Dermis microvascular lymphatic vessel endothelial cell (primary cell): Measurements from ENCODE around the gene SPIB. TPM values are rescaled to one million over a fixed set of nuclear protein-coding genes. Genes with fewer than 3 reads are reported as not detected.
"Not testable (repeated sequence)": the region's sequence is repeated elsewhere in the genome, so short reads cannot be mapped to it uniquely, and the experiment has no call there.

Source experiments
- DNase-seq, 2 donors: peaks; one replicate each; pipeline versions ENCODE4 v3.0.0 to v3.0.0-alpha.2; 2010; ENCODE audit warnings: low read depth in 2 of 2
- total RNA-seq: library from RNA; depleted of rRNA; stranded (reverse); fragments of >200 nt; gene quantifications from 2 replicates; pipeline ENCODE4 v1.2.1, GENCODE V29; 2014

The SPIB gene
- total RNA-seq, 1 donor from 2014 or later, result not detected

GRCh38 chr19:50466706-50467039 lies 47.9 kb downstream of the SPIB start:
- no peak for DNase-seq

- no peak for DNase-seq
Observed at GRCh38 chr19:50467566-50467965, 48.8 kb downstream of the SPIB start.

- no peak for DNase-seq
Observed at GRCh38 chr19:50468818-50469217, 50.1 kb downstream of the SPIB start.

DNA sequence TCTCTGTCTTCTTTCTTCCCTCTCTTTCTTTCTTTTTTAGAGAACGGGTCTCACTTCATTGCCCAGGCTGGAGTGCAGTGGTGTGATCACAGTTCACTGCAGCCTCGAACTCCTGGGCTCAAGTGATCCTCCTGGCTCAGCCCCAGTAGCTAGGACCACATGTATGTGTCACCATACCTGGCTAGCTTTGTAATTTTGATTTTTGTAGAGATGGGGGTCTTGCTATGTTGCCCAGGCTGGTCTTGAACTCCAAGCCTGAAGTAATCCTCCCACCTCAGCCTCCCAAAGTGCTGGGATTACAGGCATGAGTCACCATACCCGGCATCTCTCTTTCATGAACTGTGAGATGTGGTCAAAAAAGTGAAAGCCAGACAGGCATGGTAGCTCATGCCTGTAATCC lies 54.6 kb downstream of the SPIB start:
- not testable (repeated sequence) for DNase-seq

GRCh38 chr19:50475101-50475568 lies 56.4 kb downstream of the SPIB start:
- no peak for DNase-seq

- DNase-seq, result no peak
Observed at GRCh38 chr19:50475736-50476223, 57.0 kb downstream of the SPIB start.

GRCh38 chr19:50476224-50476906 lies 57.6 kb downstream of the SPIB start, which contains the start of the genes EMC10 and GARIN5A:
TSS of gene EMC10 (plus strand) at chr19:50476507. CDS start at chr19:50476545, 38 bp downstream.
TSS of gene GARIN5A (minus strand) at chr19:50476848. CDS start at chr19:50476388, 460 bp downstream.
- peak; percentile 88 to 95 for DNase-seq

DNA sequence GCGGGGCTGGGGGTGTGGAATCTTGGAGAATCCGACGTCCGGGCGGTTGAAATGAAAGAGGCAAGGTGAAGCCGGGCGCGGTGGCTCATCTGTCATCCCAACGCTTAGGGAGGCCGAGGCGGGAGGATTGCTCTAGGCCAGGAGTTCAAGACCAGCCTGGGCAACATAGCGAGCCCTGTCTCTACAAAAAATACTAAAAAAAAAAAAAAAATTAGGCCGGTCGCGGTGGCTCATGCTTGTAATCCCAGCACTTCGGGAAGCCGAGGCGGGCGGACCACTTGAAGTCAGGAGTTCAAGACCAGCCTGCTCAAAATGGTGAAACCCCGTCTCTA lies 58.1 kb downstream of the SPIB start:
- no peak for DNase-seq

DNA sequence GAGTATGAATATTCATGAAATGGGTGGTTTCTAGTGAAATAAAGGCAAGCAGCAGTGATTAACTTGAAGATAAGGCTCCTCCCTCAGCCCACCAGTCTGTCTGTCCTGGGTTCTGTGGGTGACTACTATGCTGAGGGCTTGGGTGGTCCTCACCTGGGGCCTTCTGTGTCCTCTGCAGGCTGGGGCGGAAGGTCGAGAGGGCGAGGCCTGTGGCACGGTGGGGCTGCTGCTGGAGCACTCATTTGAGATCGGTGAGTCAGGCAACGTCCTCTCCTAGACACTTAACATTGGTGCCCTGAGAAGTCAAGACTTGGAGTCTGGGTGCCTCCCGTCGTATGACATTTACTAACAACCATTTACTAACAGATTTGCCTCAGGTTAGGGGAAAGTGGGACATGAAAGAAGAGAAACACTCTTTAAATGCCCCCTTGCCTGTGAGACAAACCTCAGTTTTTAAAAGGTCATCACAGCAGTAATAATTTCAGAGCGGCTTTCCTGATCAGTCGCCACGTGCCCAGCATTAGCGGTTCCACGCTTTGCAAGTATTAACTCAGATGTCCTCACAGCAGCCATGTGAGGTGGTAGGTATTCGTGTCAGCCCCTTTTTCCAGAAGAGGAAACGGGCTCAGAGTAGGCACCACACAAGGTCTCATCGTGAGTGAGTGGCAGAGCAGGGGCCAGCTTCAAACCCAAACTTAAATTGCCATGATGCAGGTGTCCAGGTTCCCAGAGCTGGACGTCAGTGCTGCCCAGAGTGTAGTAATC lies 59.2 kb downstream of the SPIB start:
- DNase-seq, result no peak

DNA sequence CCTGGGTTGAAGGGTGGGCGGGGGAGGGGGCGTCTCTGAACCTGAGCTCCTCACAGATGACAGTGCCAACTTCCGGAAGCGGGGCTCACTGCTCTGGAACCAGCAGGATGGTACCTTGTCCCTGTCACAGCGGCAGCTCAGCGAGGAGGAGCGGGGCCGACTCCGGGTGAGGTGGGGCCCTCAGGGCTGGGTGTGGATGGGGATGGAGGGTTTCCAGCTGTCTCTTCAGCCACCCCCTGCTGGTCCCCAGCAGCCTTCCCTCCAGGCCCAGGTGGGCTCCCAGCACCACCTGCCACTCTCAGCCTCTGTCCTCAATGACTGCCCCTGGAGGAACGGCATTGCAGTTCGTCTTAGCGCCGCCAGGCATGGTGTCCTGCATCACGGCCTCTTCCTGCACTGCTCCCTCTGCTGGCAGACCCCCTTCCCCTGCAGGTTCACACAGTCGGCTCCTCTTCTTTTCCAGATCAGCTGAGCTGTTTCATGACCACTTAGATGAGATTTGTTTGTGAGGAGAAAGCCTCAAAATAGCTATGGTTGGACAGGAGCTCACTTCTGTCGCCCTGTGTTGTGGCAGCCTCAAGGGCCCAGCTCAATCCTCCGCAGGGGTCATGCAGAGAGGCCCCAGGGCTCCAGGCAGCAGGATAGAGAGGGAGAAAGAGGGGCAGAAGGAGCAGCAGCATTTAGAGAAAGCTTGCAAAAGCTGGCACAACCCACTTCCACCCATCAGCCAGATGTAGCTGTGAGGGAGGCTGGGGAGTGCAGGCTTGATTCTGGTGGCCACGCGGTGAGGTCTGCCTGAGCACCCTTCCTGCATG lies 60.4 kb downstream of the SPIB start:
- DNase-seq, result peak; percentile 21 to 52

DNA sequence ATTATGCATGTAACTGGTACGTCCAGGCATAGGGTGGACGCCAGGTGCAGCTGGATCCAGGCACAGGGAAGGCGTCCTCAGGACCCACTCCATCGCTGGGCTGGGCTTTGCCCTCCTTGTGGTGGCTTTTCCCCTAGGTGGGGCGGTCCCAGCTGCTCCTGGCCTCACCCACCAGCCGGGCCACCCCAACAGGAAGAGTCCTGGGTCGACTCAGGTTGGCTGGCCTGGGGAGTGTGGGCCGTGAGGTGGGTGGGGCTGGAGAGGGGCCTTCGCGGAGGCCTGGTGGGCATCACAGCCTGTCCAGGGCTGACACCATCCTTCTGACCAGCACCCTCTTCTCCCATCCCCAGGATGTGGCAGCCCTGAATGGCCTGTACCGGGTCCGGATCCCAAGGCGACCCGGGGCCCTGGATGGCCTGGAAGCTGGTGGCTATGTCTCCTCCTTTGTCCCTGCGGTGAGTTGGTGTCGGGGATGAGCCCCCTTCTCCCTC lies 61.1 kb downstream of the SPIB start:
- no peak for DNase-seq

GRCh38 chr19:50480281-50481111 lies 61.8 kb downstream of the SPIB start:
- no peak for DNase-seq

Other genes with a start within 250 kb of the SPIB start
- gene MYH14, start 215.3 kb upstream of the SPIB start, total RNA-seq, result under 0.01 and 0.25 TPM in 2 replicates
- 0.13 and 0.76 TPM in 2 replicates for gene KCNC3, start 89.6 kb upstream of the SPIB start, total RNA-seq
- gene NAPSA, start 53.3 kb upstream of the SPIB start, total RNA-seq, result under 0.01 TPM in 2 replicates
- 37.7 and 82.6 TPM in 2 replicates for gene NR1H2, start 42.5 kb upstream of the SPIB start, total RNA-seq
- 38.8 and 56.6 TPM in 2 replicates for gene POLD1, start 34.6 kb upstream of the SPIB start, total RNA-seq
- gene MYBPC2, start 14.0 kb downstream of the SPIB start, total RNA-seq, result under 0.01 TPM in 1 of 2 replicates, not detected in the other
- gene EMC10, start 57.6 kb downstream of the SPIB start, total RNA-seq, result 54.0 and 82.9 TPM in 2 replicates
- 0.13 and 0.25 TPM in 2 replicates for gene GARIN5A, start 57.9 kb downstream of the SPIB start, total RNA-seq
- 18.9 and 27.4 TPM in 2 replicates for gene JOSD2, start 92.3 kb downstream of the SPIB start, total RNA-seq
- gene ASPDH, start 95.0 kb downstream of the SPIB start, total RNA-seq, result not detected in 2 replicates
- 0.13 TPM in 1 of 2 replicates, not detected in the other for gene LRRC4B, start 149.5 kb downstream of the SPIB start, total RNA-seq
- gene SYT3, start 220.9 kb downstream of the SPIB start, total RNA-seq, result under 0.01 TPM in 1 of 2 replicates, not detected in the other
- gene C19orf81, start 230.5 kb downstream of the SPIB start, total RNA-seq, result 0.89 TPM in 1 of 2 replicates, not detected in the other